ENCODE results near the gene TRIM3. TPM values are rescaled to one million over a fixed set of nuclear protein-coding genes. Genes with fewer than 3 reads are reported as not detected.

TRIM3 gene
- total and polyA plus RNA-seq, 2 of the 4 experiments (the other 2 are of a cell fraction), result 13.8 to 22.3 TPM

GRCh38 chr11:6486938-6487337 is 13.2 kb upstream of the TRIM3 start:
- Histone ChIP-seq H2AK5ac (ENCODE audit: low read depth, low read length) (no peak overlapping the region), H2BK20ac (ENCODE audit: low read depth, low read length) (no peak overlapping the region), H2BK120ac (ENCODE audit: low read depth, low read length) (no peak overlapping the region), H3K23ac (ENCODE audit: low read depth, low read length) (no peak overlapping the region), H3K4me1 (ENCODE audit: control insufficient read depth, insufficient read depth, low read length) (peaks cover 4% of the 10 kb centered on the region), H2AK9ac (replicated peaks; ENCODE audit: low read depth, low read length, poor library complexity) (no peak overlapping the region), H2BK15ac (ENCODE audit: low read depth, low read length) (no peak overlapping the region), H3K14ac (replicated peaks; ENCODE audit: low read depth, low read length) (no peak overlapping the region), H3K36me3 (ENCODE audit: control insufficient read depth, insufficient read depth, low read length) (peaks cover 12% of the 10 kb centered on the region), H3K9me1 (ENCODE audit: insufficient read depth, low read length) (no peaks in the 10 kb centered on the region), H3K27me3 (ENCODE audit: control insufficient read depth, insufficient read depth, low read length) (no peaks in the 10 kb centered on the region), H3K4me2 (ENCODE audit: low read depth, low read length) (no peak overlapping the region), H2BK5ac (ENCODE audit: low read depth, low read length, poor library complexity, severe bottlenecking) (no peak overlapping the region), H3K27ac (ENCODE audit: insufficient read depth, low read length) (no peak overlapping the region), H4K8ac (ENCODE audit: low read depth in 2 of 2, low read length in 2 of 2) (no peak overlapping the region), H4K20me1 (ENCODE audit: insufficient read depth, low read length) (peaks cover 4% of the 10 kb centered on the region; the same call in 1 of the 2 replicates), H2AFZ (replicated peaks; ENCODE audit: low read length, poor library complexity) (no peak overlapping the region), H3K9ac (ENCODE audit: low read depth, low read length) (no peak overlapping the region), H3K18ac (ENCODE audit: low read depth, low read length) (no peak overlapping the region), H3K4me3 (ENCODE audit: insufficient read depth, low read depth, low read length) (no peak overlapping the region), H4K5ac (ENCODE audit: low read depth, low read length) (no peak overlapping the region), H4K91ac (ENCODE audit: insufficient read depth, low read depth, low read length) (no peak overlapping the region), H3K9me3 (ENCODE audit: control insufficient read depth, insufficient read depth, low read length) (no peaks in the 10 kb centered on the region), H3K79me1 (ENCODE audit: low read depth in 1 of 2, low read length in 2 of 2) (peaks cover 30 to 34% of the 10 kb centered on the region in 2 experiments), H3K4ac (ENCODE audit: low read depth, low read length) (no peak overlapping the region), H3K56ac (ENCODE audit: extremely low read depth, insufficient read depth, low read length) (no peak overlapping the region)
- no TSS peak for BruUV-seq (replicated peaks)
- ChIA-PET CTCF (interaction anchor here (1.2 to 1.5 kb wide), 2 partner anchors 14 to 18 kb away, joined by 3 to 5 read pairs; no protein-coding TSS in a partner anchor), POLR2A (ENCODE audit: unreplicated experiment) (no interaction called here)
- WGBS, 2 experiments (ENCODE audit: extremely low coverage in 2 of 2, insufficient read length in 1 of 2), result no CpG with 5 or more reads among the region's 1 CpG
- dilution Hi-C loops (cut with HindIII; ENCODE audit: low sequenced_read_pairs, unreplicated experiment) (no loop called here), in situ Hi-C loops (cut with MboI; ENCODE audit: low sequenced_read_pairs) (no loop called here), intact Hi-C loops (cut with micrococcal nuclease) (no loop called here)
- DNase-seq (no peak), ATAC-seq (ENCODE audit: low read depth) (no peak)
- TF ChIP-seq SMC3 (IDR thresholded peaks at IDR 0.05; ENCODE audit: low read depth, low read length), result no peak
- no peak for TF ChIP-seq MAFK (IDR thresholded peaks at IDR 0.05; ENCODE audit: low read depth, low read length)
- TF ChIP-seq MXI1 (IDR thresholded peaks at IDR 0.05; ENCODE audit: borderline replicate concordance, low read depth, low read length), result no peak
- TF ChIP-seq CEBPB (IDR thresholded peaks at IDR 0.05; ENCODE audit: low read depth, low read length), result no peak
- no peak for TF ChIP-seq NFE2L2 (IDR thresholded peaks at IDR 0.05; ENCODE audit: low read depth, low read length)
- no peak for TF ChIP-seq MAZ (IDR thresholded peaks at IDR 0.05; ENCODE audit: borderline replicate concordance, low read depth, low read length)
- no peak for TF ChIP-seq CHD1 (IDR thresholded peaks at IDR 0.05; ENCODE audit: low read depth, low read length)
- no peak for TF ChIP-seq CTCF (conservative IDR thresholded peaks at IDR 0.05; ENCODE audit: low read depth, low read length)
- no peak for TF ChIP-seq ELK1 (IDR thresholded peaks at IDR 0.05; ENCODE audit: borderline replicate concordance, low read depth, low read length)
- no peak for TF ChIP-seq POLR2A (IDR thresholded peaks at IDR 0.05; ENCODE audit: low read depth, low read length)
- TF ChIP-seq RFX5 (IDR thresholded peaks at IDR 0.05; ENCODE audit: low read depth, low read length), result no peak
- TF ChIP-seq FOS (IDR thresholded peaks at IDR 0.05; ENCODE audit: low read depth, low read length), result no peak
- no peak for TF ChIP-seq BHLHE40 (IDR thresholded peaks at IDR 0.05; ENCODE audit: low read depth, low read length)
- no peak for TF ChIP-seq RCOR1 (IDR thresholded peaks at IDR 0.05; ENCODE audit: insufficient replicate concordance, low read length)
- no peak for TF ChIP-seq RAD21 (IDR thresholded peaks at IDR 0.05; ENCODE audit: low read length)
